ENCODE data around the gene BAZ1B.
"Not testable (repeated sequence)": the region's sequence is repeated elsewhere in the genome, so short reads cannot be mapped to it uniquely, and the experiment has no call there.

Gene BAZ1B

GRCh38 chr7:73495507-73495906 is 26.6 kb downstream of the BAZ1B start:
- DNase-seq = not testable (repeated sequence)

- no peak for DNase-seq
These were observed 32.1 kb downstream of the BAZ1B start for GRCh38 chr7:73489976-73490375.

GRCh38 chr7:73487486-73487885 is 34.6 kb downstream of the BAZ1B start:
- no peak for DNase-seq

GRCh38 chr7:73483171-73483570 is 38.9 kb downstream of the BAZ1B start:
- no peak for DNase-seq

- no peak for DNase-seq
These were observed 39.3 kb downstream of the BAZ1B start for GRCh38 chr7:73482746-73483145.

- not testable (repeated sequence) for DNase-seq
These were observed 40.6 kb downstream of the BAZ1B start for GRCh38 chr7:73481521-73481920.

GRCh38 chr7:73478549-73478948 is 43.5 kb downstream of the BAZ1B start:
- no peak for DNase-seq

- no peak for DNase-seq
These were observed 44.7 kb downstream of the BAZ1B start for GRCh38 chr7:73477376-73477775.

GRCh38 chr7:73470208-73470607 is 51.9 kb downstream of the BAZ1B start:
- no peak for DNase-seq

GRCh38 chr7:73467046-73467445 is 55.0 kb downstream of the BAZ1B start:
- DNase-seq = not testable (repeated sequence)

GRCh38 chr7:73466112-73466511 is 56.0 kb downstream of the BAZ1B start:
- no peak for DNase-seq

GRCh38 chr7:73463966-73464365 is 58.1 kb downstream of the BAZ1B start:
- DNase-seq = no peak

- DNase-seq = no peak
These were observed 58.8 kb downstream of the BAZ1B start for GRCh38 chr7:73463260-73463659.

GRCh38 chr7:73461782-73462285 is 60.3 kb downstream of the BAZ1B start:
- no peak for DNase-seq

GRCh38 chr7:73454424-73454823 is 67.7 kb downstream of the BAZ1B start:
- no peak for DNase-seq

- DNase-seq = no peak
These were observed 69.0 kb downstream of the BAZ1B start for GRCh38 chr7:73452999-73453635.

GRCh38 chr7:73451780-73452398 is 70.2 kb downstream of the BAZ1B start:
- DNase-seq = no peak

GRCh38 chr7:73449422-73449821 is 72.7 kb downstream of the BAZ1B start:
- no peak for DNase-seq

- no peak for DNase-seq
These were observed 73.5 kb downstream of the BAZ1B start for GRCh38 chr7:73448609-73449008.

- no peak for DNase-seq
These were observed 74.9 kb downstream of the BAZ1B start for GRCh38 chr7:73447121-73447733.

- no peak for DNase-seq
These were observed 75.4 kb downstream of the BAZ1B start for GRCh38 chr7:73446682-73447081.

- no peak for DNase-seq
These were observed 78.4 kb downstream of the BAZ1B start for GRCh38 chr7:73443548-73444255.

- DNase-seq = no peak
These were observed 79.1 kb downstream of the BAZ1B start for GRCh38 chr7:73442903-73443500.

Data from activated naive CD4-positive, alpha-beta T cell treated with anti-CD3 and anti-CD28 coated beads, Interleukin-2, amount 50 U/mL, for 16 hours (primary cell).